GM15510 (cell line): ENCODE data around the gene TOGARAM1.

Experiments
- POLR2A ChIP-seq: IDR thresholded peaks from 3 replicates; pipeline ENCODE4 v1.6.1; 2011; ENCODE audit warnings: borderline replicate concordance; ENCODE audit not compliant: insufficient read length; ENCODE audit errors: extremely low read depth

Gene TOGARAM1

GRCh38 chr14:45057349-45057748 lies 95.4 kb downstream of the TOGARAM1 start:
- TF ChIP-seq POLR2A = no peak

GRCh38 chr14:45057881-45058364 lies 95.9 kb downstream of the TOGARAM1 start:
- TF ChIP-seq POLR2A = no peak

- TF ChIP-seq POLR2A = no peak
These were observed 98.6 kb downstream of the TOGARAM1 start for GRCh38 chr14:45060551-45060950.

- TF ChIP-seq POLR2A = no peak
These were observed 103.5 kb downstream of the TOGARAM1 start for GRCh38 chr14:45065540-45065939.

- no peak for TF ChIP-seq POLR2A
These were observed 104.0 kb downstream of the TOGARAM1 start for GRCh38 chr14:45065956-45066355.

GRCh38 chr14:45066667-45067066 lies 104.7 kb downstream of the TOGARAM1 start:
- no peak for TF ChIP-seq POLR2A

GRCh38 chr14:45068396-45068795 lies 106.4 kb downstream of the TOGARAM1 start:
- TF ChIP-seq POLR2A = no peak

GRCh38 chr14:45070215-45070614 lies 108.2 kb downstream of the TOGARAM1 start:
- no peak for TF ChIP-seq POLR2A

GRCh38 chr14:45072126-45072525 lies 110.1 kb downstream of the TOGARAM1 start:
- no peak for TF ChIP-seq POLR2A

- TF ChIP-seq POLR2A = no peak
These were observed 111.4 kb downstream of the TOGARAM1 start for GRCh38 chr14:45073231-45073879.

- TF ChIP-seq POLR2A = no peak
These were observed 116.3 kb downstream of the TOGARAM1 start for GRCh38 chr14:45078323-45078722.

- TF ChIP-seq POLR2A = no peak
These were observed 120.4 kb downstream of the TOGARAM1 start for GRCh38 chr14:45082420-45082819.

GRCh38 chr14:45083617-45083975 lies 121.6 kb downstream of the TOGARAM1 start:
- TF ChIP-seq POLR2A = no peak

GRCh38 chr14:45083976-45084722 lies 122.2 kb downstream of the TOGARAM1 start, which contains the start of gene PRPF39:
TSS of gene PRPF39 (plus strand) at chr14:45084116. CDS start at chr14:45095240, 11,124 bp downstream.
- peak; percentile 96 for TF ChIP-seq POLR2A

GRCh38 chr14:45084946-45085346 lies 123.0 kb downstream of the TOGARAM1 start:
- no peak for TF ChIP-seq POLR2A

- TF ChIP-seq POLR2A = no peak
These were observed 127.8 kb downstream of the TOGARAM1 start for GRCh38 chr14:45089813-45090212.
